Prostate gland (tissue), 2 donors: ENCODE results near the gene PLPPR5. TPM values are rescaled to one million over a fixed set of nuclear protein-coding genes. Genes with fewer than 3 reads are reported as not detected.

Experiments used
- DNase-seq: peaks from one replicate; pipeline ENCODE4 v3.0.0-alpha.2; 2019; ENCODE audit warnings: low spot score
- H3K27ac ChIP-seq, 2 donors: fragments of 200-600 bp; sonication (generic); 2 replicates each; pipeline ENCODE4 v1.5.1; 2017 to 2019
- H3K27me3 ChIP-seq: fragments of 200-600 bp; sonication (generic); replicated peaks from 2 replicates; pipeline ENCODE4 v1.5.1; 2019; ENCODE audit not compliant: insufficient read depth
- H3K36me3 ChIP-seq, 2 donors: fragments of 200-600 bp; sonication (generic); 1 replicate in 1 of 2; 2 replicates in 1 of 2; pipeline versions ENCODE4 v1.5.1 to v1.8.1; 2017 to 2019
- H3K4me1 ChIP-seq: fragments of 200-600 bp; sonication (generic); replicated peaks from 2 replicates; pipeline ENCODE4 v1.5.1; 2019
- H3K4me3 ChIP-seq, 2 donors: fragments of 200-600 bp; sonication (generic); 2 replicates each; pipeline ENCODE4 v1.5.1; 2017 to 2019
- H3K9me3 ChIP-seq: fragments of 200-600 bp; sonication (generic); 2 replicates; pipeline ENCODE4 v1.5.1; 2017
- POLR2A ChIP-seq: fragments of 450-650 bp; IDR thresholded peaks from one replicate; pipeline ENCODE4 v1.6.1; 2016; ENCODE audit warnings: antibody characterized with exemption, mild to moderate bottlenecking
- POLR2AphosphoS5 ChIP-seq: sonication (generic); formaldehyde crosslinking; IDR thresholded peaks from one replicate; pipeline ENCODE4 v1.6.1; 2017; ENCODE audit warnings: antibody characterized with exemption
- WGBS: methylation state at CpG from one replicate; pipeline ENCODE4 v1.1.5; 2018; 5-methylcytosine and 5-hydroxymethylcytosine counted together
- intact Hi-C: fragments of 100-400 bp; cut with DNase I; formaldehyde crosslinking; loops from one replicate; pipeline ENCODE4 v1.14.2; 2022
- total RNA-seq, 2 donors: library from RNA; depleted of rRNA; stranded (reverse); fragments of >200 nt; gene quantifications; one replicate each; pipeline ENCODE4 v1.1.0, GENCODE V29; 2016
- TF ChIP-seq, protein P1 (sequence below), 4 experiments: fragments of 200-600 bp in 2 of 4; fragments of 450-650 bp in 2 of 4; sonication (generic) in 2 of 4; IDR thresholded peaks; 1 replicate in 3 of 4; 2 replicates in 1 of 4; pipeline ENCODE4 v1.5.1; 2016 to 2019; ENCODE audit warnings: antibody characterized with exemption in 4 of 4, mild to moderate bottlenecking in 2 of 4, moderate library complexity in 2 of 4

Gene PLPPR5
- total RNA-seq, 2 donors from 2014 or later = 4.3 TPM; not detected in 1

DNA sequence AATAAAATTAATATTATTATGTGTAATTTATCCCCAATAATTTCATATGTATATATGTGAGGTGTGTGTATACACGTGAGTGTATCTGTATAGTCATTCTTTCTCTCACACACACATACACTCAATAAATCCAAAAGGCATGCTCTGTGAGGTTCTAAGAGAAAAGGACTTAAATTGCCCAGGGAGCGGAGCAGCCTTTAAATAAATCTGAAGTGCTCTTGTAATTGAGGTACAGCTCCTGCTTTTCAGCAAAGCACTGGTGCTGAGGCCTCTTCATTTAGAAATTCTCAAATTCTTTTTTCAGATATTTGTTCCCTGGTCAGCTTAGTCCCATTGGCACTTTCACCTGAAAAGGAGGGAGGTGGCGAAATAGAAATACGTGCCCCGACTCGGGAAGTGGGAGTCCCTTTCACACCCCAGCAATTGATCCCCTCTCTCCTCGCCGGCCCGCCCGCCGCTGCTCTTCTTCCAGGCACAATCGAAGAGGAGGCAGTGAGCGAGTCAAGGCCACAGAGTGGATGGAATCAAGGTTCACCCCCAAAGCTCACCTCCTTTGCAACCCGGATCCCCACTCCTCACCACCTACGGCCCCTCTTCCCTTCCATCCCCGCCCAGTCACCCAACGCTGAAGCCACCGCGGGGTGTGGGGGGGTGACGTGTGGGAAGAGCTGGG, 944 bp downstream of the PLPPR5 start:
- no peaks in the 10 kb centered on the region for H3K9me3 ChIP-seq
- intact Hi-C loops = no loop called here
- WGBS = 11% methylated on average over 20 of the region's 20 CpGs
- no peaks in the 10 kb centered on the region for H3K4me1 ChIP-seq
- H3K27me3 ChIP-seq = peaks cover 9% of the 10 kb centered on the region
- TF ChIP-seq POLR2AphosphoS5 (no peak), POLR2A (no peak)
- TF ChIP-seq, protein P1, sequence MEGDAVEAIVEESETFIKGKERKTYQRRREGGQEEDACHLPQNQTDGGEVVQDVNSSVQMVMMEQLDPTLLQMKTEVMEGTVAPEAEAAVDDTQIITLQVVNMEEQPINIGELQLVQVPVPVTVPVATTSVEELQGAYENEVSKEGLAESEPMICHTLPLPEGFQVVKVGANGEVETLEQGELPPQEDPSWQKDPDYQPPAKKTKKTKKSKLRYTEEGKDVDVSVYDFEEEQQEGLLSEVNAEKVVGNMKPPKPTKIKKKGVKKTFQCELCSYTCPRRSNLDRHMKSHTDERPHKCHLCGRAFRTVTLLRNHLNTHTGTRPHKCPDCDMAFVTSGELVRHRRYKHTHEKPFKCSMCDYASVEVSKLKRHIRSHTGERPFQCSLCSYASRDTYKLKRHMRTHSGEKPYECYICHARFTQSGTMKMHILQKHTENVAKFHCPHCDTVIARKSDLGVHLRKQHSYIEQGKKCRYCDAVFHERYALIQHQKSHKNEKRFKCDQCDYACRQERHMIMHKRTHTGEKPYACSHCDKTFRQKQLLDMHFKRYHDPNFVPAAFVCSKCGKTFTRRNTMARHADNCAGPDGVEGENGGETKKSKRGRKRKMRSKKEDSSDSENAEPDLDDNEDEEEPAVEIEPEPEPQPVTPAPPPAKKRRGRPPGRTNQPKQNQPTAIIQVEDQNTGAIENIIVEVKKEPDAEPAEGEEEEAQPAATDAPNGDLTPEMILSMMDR (IDR thresholded peaks at IDR 0.05) = no peak
- DNase-seq = no peak
- no peaks in the 10 kb centered on the region for H3K36me3 ChIP-seq
- H3K4me3 ChIP-seq = no peak overlapping the region
- no peak overlapping the region for H3K27ac ChIP-seq

DNA sequence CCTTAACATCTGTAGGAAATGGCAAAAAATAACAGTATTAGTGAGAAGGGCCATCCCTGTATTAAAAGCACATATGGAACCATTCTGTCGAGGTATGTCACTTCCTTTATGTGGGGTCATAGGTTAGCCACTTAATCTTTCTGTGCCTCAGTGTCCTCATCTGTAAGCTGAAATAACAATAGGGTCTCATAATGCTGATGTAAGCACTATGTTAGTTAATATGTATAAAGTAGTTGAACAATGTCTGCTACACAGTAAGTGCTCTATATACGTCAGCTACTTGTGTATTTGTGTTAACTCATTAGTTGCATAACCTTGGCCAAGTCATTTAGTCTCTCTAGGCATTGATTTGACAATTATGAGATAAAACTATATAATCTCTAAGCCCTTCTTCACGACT, 11.8 kb downstream of the PLPPR5 start:
- H3K4me3 ChIP-seq = no peak overlapping the region
- H3K4me1 ChIP-seq = no peaks in the 10 kb centered on the region
- TF ChIP-seq POLR2AphosphoS5 (no peak), POLR2A (no peak)
- TF ChIP-seq, protein P1 (IDR thresholded peaks at IDR 0.05) = no peak
- intact Hi-C loops = no loop called here
- no peaks in the 10 kb centered on the region for H3K36me3 ChIP-seq
- H3K9me3 ChIP-seq = no peaks in the 10 kb centered on the region
- H3K27ac ChIP-seq = no peak overlapping the region
- H3K27me3 ChIP-seq = no peaks in the 10 kb centered on the region
- no peak for DNase-seq
- WGBS = 59% methylated on average over 3 of the region's 3 CpGs

DNA sequence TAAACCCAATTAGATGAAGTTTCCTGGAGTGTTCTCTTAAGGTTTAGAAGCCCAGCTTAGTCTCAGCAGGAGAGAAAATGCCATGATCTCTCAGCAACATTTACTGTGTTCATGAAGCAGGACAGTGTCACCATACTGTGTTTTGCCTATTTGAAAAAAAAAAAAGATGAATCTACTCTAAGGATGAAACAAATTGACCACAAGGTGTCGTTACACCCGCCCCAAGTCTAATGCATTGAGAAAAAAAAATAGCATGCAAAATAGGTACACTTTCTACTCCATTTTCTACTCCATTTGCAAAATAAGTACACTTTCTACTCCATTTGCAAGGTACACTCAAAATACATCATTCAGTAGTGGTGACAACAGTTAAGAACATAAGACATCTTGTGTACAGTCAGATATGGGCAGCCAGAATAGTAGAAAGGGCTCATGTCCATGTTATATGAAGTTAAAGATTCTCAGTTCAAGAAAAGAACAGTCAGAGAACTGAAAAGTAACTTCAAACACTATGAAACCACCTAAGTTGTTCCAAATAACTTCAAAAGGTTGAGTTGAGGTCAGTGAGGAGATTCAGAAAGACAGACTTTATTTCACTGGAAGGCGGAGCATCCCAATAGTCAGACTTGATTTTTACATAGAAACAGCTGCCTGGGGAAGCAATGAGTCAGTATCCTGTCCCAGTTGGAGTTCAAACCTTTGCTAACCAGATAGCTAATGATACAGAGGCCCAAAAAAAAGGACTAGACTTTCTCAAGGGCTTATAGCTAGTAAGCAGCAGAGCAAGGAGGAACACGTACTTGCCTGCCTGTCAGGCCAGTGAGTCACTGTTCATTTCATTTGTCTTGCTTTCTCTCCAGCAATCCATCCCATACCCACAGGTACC, 13.3 kb downstream of the PLPPR5 start:
- TF ChIP-seq POLR2AphosphoS5 = no peak
- no peak overlapping the region for H3K27ac ChIP-seq
- intact Hi-C loops = no loop called here

DNA sequence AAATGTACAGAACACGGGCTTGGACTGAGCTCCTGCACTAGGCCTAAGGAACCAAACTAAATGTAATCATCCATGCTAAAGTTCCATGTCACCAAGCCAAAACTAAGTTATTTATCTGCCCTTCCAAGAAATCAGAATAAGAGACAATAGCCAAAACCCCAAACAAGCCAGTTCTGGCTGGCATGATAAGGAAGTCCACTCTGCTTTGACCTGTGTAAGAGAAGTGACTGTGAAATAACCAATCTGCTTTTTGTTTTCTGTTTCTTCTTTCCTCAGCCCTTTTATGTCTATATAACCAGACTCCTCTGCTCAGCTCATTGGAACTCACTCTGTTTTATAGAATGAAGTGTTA, 15.1 kb downstream of the PLPPR5 start:
- Histone ChIP-seq H3K36me3 (no peaks in the 10 kb centered on the region), H3K27me3 (no peaks in the 10 kb centered on the region), H3K4me3 (no peak overlapping the region), H3K27ac (no peak overlapping the region), H3K4me1 (no peaks in the 10 kb centered on the region), H3K9me3 (no peaks in the 10 kb centered on the region)
- no peak for TF ChIP-seq POLR2AphosphoS5
- TF ChIP-seq, protein P1 (IDR thresholded peaks at IDR 0.05) = no peak
- no peak for TF ChIP-seq POLR2A
- DNase-seq = no peak
- intact Hi-C loops = no loop called here
- WGBS = 77% methylated on average over 1 of the region's 1 CpG

More for the DNA sequence above, 13.3 kb downstream of the PLPPR5 start:
- no peak for DNase-seq
- no peaks in the 10 kb centered on the region for H3K4me1 ChIP-seq
- 60% methylated on average over 4 of the region's 4 CpGs for WGBS
- H3K4me3 ChIP-seq = no peak overlapping the region
- H3K36me3 ChIP-seq = no peaks in the 10 kb centered on the region
- H3K27me3 ChIP-seq = no peaks in the 10 kb centered on the region
- H3K9me3 ChIP-seq = no peaks in the 10 kb centered on the region

DNA sequence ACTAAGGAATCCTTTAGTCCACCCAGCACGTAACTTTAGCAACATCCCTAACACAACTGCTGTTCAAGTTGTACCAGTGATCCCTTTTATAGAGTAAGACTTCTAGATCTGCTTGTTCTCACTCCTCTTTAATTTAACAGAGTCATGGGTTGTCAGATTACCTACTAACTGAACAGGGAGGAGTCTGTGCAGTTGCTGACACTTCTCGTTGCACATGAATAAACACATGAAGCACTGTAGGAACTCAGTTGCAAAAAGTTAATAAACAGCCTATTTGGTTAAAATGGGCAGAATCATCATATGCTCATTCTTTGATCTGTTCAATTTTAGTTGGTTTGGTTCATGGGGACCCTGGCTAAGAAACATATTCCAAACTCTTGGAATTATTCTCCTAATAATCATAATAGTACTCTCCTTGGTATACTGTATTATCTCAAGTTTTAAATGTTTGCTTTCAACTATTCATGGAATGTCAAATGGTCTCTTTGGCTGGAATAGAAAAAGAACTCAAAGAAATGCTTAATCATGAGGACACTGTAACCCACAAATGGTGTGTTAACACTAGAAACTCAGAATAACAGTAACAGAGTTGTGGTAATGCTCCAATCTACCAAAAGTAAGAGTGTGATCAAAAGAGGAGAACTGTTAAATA, 15.6 kb downstream of the PLPPR5 start:
- intact Hi-C loops = no loop called here
- H3K36me3 ChIP-seq = no peaks in the 10 kb centered on the region

More for the DNA sequence above, 15.6 kb downstream of the PLPPR5 start:
- Histone ChIP-seq H3K27ac (no peak overlapping the region), H3K9me3 (no peaks in the 10 kb centered on the region), H3K4me3 (no peak overlapping the region), H3K4me1 (no peaks in the 10 kb centered on the region), H3K27me3 (no peaks in the 10 kb centered on the region)
- no peak for TF ChIP-seq POLR2A
- TF ChIP-seq, protein P1 (IDR thresholded peaks at IDR 0.05) = no peak
- no peak for TF ChIP-seq POLR2AphosphoS5
- 67% methylated on average over 2 of the region's 2 CpGs for WGBS
- no peak for DNase-seq
